ENCODE results near the gene RXRA.

DNA sequence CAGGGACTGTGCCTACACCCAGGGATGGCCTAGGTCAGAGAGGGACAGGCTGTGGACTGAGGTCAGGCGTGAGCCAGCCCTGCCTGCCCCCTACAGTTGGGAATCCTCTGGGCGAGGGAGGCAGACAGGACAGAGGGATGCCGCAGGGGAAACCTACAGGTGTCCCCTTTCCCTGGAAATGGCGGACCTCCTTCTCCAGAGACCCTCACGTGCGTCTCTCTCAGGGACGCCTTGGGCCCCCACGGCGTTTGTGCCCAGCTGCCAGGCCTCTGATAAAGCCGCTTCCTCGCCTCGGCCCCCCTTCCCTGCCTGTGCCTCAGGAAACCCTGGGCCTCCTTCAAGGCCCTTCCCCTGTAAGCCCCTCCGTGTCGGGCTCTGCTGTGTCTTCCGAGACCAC is 129.3 kb downstream of the RXRA start:
- TF ChIP-seq, protein P1, sequence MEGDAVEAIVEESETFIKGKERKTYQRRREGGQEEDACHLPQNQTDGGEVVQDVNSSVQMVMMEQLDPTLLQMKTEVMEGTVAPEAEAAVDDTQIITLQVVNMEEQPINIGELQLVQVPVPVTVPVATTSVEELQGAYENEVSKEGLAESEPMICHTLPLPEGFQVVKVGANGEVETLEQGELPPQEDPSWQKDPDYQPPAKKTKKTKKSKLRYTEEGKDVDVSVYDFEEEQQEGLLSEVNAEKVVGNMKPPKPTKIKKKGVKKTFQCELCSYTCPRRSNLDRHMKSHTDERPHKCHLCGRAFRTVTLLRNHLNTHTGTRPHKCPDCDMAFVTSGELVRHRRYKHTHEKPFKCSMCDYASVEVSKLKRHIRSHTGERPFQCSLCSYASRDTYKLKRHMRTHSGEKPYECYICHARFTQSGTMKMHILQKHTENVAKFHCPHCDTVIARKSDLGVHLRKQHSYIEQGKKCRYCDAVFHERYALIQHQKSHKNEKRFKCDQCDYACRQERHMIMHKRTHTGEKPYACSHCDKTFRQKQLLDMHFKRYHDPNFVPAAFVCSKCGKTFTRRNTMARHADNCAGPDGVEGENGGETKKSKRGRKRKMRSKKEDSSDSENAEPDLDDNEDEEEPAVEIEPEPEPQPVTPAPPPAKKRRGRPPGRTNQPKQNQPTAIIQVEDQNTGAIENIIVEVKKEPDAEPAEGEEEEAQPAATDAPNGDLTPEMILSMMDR (IDR thresholded peaks at IDR 0.05) = no peak
- TF ChIP-seq POLR2A (IDR thresholded peaks at IDR 0.05) = no peak

All from adrenal gland (tissue), 5 donors.